Activated CD8-positive, alpha-beta memory T cell treated with anti-CD3 and anti-CD28 coated beads, Interleukin-2, amount 50 U/mL, for 48 hours (primary cell): Measurements from ENCODE around the gene CEP128.

Experiments used
- DNase-seq: peaks from one replicate; pipeline ENCODE4 v3.0.0-alpha.2; 2020

CEP128 gene

DNA sequence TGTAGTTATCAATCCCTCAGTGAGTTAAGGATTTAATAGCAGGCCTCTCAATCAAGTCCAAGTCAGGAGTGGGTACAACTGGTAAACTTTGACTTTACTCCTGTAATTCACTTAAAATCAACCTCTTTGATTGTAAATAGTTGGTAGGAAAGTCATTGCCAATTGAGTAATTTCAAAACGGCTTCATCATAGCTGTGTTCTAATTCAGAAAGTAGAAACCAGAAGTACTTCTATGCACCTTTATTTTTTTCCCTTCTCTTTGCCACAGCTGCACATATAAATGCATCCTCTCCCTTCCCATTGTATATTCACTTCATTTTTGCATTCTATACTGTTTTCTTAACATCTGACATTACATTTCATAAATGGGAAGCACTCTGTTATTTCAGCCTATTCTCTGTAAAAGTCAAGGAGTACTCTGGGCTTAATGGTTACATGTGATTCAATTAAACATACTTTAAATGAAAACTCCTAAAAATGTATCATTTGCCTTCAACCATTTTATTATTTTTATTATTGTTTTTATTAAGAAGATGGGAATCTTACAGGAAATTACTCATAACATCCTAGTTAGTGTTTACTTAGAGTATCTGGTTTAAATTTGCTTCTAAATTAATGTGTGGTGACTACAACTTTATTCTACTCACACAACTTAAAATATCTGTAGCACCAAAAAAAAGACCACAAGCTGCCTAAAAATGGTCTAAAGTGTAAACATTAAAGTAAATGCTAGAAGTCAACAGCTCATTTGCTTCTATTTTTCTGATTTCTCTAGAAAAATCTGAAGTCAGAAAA is 171.2 kb downstream of the CEP128 start:
- no peak for DNase-seq

DNA sequence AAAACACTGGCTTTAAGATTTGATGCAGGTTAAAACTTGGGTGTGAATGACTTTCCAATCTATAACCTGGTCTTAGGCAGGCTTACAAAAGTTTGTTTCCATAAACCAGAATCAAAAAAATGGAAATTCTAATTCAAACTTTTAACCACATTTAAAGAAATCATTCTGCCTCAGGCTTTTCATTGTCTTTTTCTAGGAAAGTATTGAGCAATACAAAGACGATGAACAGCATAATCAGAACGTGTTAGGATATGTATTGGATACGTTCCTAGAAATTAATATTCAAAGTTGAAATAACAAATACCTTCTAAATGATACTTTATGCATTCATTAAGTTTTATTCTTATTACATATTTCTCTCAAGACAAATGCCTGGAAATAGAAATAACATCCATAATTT is 172.9 kb downstream of the CEP128 start:
- DNase-seq, result no peak

DNA sequence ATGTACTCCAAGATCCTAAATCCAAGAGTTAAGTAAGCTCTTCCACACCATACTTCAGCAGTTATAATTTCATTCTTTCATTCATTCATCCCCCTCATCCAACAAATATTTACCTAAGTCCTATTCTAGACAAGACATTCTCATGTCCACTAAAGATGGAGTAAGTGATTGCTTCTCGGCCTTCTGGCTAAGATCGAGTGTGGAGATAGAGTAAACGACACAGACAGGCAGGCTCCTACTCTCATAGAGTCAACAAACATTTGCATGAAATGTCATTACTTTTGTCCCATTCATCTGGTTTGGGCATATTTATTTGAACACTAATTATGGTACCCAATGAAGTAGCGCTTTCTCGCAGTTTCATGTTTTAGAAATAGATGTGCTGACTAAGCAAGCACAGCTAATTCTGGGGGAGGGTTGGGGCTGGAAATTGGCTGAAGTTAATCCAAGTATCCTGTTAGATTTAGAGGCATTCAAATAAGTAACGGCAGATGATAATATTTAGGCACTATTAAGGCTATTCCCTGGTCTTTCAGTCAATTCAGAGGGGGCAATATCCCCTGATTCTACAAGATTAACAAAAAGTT is 176.5 kb downstream of the CEP128 start:
- no peak for DNase-seq

DNA sequence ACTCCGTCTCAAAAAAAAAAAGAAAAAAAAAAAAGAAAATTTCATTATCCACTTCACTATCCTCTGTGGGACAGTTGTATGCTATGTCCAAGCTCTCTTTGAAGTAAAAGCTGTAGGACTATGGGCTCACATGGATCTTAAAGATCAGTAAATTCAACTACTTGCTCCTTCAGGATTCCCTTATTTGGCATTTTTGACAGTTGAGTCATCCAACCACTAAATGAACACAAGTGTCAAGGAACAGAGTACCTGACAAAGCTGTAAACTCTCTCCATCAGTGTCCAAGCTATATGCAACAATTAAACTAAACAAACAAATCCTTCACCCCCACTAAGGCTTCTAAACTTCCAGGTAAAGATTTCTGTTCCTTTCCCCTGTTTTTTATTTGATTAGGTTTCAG is 177.0 kb downstream of the CEP128 start:
- DNase-seq, result no peak

DNA sequence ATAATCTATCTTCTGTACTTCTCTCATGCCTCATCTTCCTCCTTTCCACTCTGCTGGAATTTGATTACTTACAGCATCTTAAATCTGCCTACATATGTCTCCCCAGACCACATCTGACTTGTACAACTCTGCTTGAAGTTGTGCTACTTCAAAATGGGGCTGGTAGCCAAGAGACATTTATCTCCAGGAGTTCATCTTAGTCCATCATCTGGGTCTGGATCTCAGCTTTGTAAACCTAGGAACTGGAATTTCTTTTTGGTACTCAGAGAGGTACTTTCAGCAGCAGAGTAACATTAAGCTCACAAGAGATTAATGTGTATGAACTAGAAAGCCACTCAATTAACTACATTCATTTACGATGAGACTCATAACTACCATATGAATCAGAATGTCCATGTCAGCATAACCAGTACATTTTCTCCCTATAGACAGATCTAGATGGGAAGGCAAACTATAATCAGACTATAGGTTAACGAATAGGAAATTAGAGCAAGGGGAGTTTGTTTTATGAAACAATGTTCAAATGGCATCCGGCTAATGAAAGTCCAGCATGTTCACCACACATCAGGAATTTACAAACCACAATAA is 178.8 kb downstream of the CEP128 start:
- DNase-seq, result no peak

DNA sequence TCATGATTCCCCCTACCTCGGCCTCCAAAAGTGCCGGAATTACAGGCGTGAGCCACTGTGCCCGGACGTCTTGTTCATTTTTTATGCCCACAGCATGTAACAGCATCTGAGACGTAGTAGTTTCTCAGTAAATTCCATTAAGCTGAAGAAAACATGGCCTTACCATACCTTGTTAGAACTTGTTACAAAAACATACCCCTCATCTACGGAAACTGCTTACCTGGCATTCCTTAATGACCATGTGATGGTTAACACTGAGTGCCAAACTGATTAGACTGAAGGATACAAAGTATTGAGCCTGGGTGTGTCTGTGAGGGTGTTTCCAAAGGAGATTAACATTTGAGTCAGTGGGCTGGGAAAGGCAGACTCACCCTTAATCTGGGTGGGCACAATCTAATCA is 186.8 kb downstream of the CEP128 start:
- no peak for DNase-seq

DNA sequence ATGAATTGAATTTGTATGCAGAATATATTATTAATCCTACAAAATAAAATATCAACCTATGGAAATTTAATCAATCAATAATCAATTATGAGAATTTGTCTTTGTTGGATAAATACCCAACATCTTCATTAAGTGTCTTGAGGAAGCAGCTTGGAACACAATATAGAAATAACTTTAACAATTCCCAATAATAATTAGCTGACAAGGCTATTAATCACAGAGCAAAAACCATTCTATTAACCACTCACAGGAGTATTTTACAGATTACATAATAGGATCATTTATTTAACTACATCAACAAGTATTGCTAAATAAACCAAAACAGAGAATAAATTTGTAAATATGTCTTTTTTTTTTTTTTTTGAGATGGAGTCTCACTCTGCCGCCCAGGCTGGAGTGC is 190.3 kb downstream of the CEP128 start:
- DNase-seq, result no peak

DNA sequence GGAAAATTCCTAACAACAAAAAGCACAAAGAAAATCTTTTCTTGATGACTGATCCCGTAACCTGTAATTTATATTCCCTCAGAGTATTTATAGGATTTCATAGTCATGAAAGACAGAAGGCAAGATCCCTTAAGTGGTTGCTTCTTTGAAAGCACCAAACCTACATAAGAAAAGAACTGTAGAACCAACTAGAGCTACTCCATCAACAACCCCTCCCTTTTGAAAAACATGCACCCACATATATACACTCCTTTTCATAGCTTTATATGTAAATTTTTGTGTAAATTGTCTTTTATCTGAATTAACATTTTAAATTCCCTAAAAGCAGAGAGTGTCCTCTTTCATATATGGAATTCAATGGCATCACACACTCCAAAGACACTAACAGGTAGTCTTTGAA is 215.3 kb downstream of the CEP128 start:
- no peak for DNase-seq

DNA sequence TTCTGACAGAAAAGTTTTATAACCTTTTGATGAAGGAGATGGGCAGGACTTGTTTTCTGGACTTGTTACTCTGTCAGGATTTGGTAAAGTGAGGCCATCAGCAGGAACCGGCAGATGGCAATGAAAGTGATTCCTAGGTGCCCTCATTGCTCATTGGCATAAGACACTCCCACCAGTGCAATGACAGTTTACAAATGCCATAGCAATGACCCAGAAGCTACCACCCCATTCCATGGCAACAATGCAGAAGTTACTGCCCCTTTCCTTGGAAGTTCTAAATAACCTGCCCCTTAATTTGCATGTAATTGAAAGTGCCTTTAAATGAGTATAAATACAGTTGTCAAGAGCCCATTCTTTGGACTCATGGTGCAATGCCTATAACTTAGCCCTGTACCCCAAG is 222.6 kb downstream of the CEP128 start:
- no peak for DNase-seq

DNA sequence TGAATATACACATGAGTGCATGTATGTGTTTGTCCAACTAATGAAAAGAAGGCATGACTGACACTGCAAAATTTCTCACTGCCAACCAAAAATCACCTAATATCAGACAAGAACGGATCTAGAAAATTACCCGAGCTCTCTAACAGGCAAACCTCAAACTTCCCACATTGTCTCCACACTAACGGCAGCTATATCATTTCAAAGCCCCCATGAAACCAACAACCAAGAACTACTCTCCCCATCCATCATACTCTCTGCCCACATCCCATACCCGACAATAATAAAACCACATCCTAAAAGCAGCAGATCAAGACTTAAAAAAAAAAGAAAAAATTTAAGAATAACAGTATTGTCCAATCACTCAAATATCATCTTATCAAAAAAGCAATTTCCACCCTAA is 227.1 kb downstream of the CEP128 start:
- DNase-seq, result no peak

DNA sequence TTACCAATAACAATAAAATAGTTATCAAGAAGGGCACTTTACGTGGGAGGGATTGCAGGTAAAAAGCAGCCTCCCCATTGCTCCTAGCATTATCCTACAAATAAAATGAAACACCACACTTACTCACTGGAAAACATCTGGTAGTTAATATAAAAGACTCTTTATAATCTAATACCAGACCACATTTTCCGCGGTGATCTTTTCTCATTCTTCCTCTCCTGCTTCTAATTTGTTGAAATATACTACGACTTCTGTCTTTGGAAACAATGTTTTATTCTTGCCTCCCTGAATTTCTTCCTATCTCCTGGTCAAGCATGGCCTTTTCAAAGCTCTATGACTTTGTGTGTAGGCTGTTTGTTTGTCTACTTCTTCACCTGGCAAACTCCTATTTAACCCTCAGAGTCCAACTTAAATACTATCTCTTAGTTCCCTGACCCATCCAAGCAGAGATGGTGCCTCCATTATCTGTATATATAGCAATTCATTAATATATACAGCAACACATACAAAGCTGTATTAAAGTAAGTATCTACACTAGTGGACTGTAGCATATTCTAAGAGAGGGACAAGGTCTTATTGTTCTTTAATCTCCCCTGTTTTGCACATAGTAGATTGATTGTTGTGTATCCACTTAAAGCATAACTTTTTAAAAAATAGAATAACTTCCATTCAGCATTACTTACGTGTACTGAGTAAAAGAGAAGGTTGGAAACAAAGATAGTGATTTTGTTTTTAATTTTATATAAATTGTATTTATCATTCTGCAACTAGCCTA is 228.3 kb downstream of the CEP128 start:
- DNase-seq, result no peak

DNA sequence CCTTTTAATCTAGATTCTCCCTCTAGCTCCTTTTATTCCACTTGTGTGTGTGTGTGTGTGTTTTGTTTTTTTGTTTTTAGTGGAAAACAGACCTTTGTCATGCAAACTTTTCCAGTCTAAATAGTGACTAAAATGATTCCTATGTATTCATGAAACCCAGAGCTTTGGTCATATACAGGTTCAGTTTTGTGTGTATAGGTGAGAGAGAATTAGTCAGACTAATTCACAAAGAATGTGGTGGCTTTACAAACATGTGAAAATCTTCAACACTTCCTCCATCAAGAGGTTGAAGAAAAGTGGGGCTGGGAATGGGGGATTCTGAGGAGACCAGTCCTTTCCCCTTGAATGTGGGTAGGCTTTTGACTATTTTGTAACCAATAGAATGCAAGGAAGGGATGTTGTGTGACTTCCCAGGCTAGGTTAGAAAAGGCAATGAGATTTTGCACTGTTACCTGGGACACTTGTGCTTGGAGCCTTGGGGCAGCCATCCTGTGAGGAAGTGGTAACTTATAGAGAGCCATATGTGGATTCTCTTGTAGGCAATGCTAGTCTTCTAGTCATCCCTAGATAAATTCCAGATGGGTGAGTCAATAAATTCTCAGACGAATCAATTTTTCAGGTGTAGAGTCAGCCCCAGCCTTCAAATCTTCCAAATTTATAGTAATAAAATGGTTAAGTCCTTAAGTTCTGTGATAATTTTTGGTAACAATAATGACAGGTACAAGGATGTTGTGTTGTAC is 236.1 kb downstream of the CEP128 start:
- no peak for DNase-seq

DNA sequence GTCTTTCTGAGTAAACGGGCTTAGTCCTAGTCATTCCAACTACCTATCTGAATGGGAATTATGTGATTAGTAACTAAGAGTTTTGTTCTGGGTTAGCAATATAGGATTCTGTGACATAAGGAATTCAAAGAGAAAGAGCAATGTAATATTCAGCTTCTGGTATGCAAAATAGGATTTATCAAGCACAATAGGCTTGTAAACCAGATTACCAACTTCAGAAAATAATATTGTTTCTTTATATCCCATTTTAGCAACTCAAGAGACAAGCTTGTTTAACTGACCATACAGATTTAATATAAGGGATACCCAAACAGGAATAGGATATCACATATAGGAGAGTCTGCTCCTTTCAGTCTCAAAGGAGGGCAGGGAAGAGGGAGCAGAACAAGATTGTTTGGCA is 240.9 kb downstream of the CEP128 start:
- no peak for DNase-seq

DNA sequence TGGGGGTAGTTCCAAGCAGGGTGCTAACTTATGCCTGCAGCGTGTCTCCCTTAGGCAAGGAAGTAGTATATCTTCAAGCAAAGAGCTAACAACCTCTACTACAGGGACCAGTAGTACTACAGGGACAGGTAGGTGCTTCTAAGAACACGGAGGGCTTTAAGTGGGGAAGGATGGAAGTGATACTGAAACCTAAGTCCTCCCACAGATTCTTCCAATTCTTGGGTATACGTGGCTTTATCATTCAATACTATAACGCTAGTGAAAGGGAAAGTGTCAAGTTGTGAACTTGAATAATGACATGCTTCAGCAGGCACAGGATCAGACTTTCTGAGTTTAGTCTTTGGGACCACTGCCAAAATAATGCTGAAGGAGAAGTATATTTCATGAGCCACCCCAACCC is 241.7 kb downstream of the CEP128 start:
- no peak for DNase-seq

DNA sequence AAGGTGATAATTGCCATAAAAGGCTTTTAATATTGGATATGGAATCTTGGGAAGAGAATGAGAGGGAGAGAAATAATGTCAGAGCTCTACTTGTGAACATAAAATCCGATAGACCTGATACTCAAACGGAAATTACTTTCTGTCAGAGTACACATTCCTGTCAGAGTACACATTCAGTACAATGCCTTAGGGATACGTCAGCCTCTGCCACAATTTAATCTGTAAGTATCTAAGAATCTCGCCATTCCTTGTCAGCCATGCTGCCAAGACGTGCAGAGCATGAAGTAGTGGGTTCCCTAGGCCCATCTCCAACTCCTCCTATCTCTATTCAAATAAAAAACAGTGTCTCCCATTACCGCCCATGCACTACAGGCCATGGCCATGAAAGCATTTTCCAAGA is 242.6 kb downstream of the CEP128 start:
- DNase-seq, result no peak

DNA sequence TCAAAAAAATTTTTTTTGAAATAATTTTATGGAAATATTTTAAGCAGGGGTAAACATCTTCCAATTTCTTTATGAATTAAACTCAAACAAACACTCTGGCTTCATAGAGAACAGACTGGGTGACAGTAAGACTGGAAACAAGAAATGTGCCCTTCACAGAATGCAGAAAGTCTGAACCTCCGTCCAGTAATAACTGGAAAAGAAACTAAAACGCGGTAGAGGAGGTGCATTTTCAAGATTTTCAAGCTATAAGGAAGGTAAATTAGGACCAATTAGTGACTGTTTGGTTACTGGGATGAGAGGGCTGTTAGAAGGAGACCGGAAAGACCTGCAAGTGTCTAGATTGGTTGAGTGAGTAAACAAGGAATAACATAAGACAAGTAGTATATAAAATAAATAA is 245.7 kb downstream of the CEP128 start:
- no peak for DNase-seq

DNA sequence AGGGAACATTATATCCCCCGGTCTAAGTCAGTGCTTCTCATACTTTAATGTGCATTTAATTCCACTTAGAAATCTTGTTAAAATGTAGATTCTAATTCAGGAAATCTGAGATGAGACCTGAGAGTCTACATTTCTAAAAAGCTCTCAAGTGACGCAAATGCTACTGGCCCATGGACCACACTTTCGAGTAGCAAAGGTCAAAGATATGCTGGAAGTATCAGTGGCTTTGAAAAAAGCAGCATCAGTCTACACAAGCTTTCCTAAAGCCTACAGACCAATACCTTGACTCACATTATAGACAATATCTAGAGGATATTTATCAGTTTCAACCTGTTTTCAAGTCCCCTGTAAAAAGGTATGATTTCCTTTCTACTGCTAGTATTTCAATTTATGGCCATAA is 248.6 kb downstream of the CEP128 start:
- DNase-seq, result no peak

DNA sequence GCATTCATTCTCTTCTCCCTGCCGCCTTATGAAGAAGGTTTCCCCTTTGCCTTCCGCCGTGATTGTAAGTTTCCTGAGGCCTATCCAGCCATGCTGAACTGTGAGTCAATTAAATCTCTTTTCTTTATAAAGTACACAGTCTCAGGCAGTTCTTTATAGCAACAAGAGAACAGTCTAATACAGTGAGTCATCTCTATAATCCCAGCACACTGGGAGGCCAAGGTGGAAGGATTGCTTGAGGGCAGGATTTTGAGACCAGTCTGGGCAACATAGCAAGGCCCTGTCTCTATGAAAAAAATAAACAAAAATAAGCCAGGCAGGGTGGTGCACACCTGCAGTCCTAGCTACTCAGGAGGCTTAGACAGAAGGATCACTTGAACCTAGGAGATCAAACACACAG is 259.9 kb downstream of the CEP128 start:
- DNase-seq, result no peak

DNA sequence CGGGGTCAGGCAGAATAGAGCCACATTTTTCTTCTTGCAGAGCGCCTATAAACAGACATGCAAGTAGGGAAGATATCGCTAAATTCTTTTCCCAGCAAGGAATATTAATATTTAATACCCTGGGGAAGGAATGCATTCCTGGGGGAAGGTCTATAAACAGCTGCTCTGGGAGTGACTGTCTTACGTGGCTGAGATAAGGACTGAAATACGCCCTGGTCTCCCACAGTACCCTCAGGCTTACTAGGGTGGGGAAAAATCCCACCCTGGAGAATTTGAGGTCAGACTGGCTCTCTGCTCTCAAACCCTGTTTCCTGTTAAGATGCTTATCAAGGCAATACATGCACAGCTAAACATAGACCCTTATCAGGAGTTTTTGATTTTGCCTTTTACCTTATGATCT is 262.3 kb downstream of the CEP128 start:
- DNase-seq, result no peak

DNA sequence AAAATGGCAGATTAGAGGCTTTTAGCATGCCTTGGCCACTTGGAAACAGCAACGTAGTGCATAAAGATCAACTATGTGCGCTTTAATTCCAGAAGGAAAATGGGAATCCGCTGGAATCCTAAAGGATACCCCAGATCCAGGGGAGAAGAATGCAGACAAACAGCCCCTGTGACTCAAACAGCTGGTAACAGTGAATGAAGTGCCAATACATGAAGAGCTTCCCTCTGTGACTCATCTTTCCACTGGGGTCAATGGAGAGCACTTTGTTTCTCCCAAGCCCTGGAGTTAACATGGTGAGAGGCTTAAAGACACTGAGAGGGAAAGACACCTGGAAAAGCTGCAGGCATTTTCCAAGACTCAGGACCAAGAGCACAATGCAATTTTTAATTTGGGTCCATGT is 263.1 kb downstream of the CEP128 start:
- DNase-seq, result no peak

DNA sequence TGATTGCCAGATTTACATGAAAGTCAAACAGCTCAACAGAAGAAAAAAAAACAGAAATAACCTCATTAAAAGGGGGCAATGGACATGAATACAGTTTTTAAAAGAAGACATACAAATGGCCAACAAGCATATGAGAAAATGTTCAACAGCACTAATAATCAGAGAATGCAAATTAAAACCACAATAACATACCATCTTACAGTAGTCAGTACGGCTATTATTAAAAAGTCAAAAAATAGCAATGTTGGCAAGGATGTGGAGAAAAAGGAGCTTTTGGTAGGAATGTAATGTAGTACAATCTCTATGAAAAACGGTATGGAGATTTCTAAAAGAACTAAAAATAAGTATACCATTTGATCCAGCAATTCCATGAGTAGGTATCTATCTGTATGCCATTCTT is 272.1 kb downstream of the CEP128 start:
- no peak for DNase-seq

DNA sequence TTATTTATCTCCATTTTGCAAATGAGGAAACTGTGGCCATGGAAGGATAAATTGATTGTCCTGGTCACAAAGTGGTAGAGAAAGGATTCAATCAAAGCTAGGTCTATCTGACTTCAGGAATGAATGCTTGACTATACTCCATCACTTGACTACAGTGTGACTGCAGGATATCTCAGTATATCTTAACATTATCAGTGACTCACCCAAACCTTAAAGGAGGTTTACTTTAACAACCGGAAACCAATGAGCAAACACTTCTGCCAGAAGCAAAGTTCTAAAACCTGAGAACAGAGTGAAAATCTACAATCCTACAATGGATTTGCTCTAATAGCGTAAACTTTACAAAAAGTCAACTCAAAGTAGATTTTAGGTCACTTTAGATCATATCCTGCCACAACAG is 277.0 kb downstream of the CEP128 start:
- no peak for DNase-seq

DNA sequence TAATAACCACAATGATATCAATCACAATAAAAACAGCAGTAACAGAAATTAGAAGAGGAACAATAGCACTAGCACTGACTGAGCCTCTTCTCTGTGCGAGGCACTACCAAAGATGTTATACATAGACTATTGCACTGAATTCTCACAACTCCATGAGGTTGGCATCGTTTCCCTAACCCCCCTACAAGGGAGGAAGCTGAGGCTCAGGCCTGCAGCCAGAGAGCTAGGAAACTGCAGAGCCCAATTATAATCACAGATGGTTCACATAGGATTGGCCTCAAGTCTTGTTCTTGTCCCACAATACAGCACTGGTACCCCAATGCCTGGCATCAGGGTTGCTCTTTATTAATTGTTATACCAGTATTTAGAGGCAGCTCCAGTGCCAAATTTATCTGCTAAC is 278.0 kb downstream of the CEP128 start:
- no peak for DNase-seq
